Transverse colon (tissue), 4 donors: ENCODE results near the gene HPCAL1. TPM values are rescaled to one million over a fixed set of nuclear protein-coding genes. Genes with fewer than 3 reads are reported as not detected.

Experiments
- DNase-seq: peaks from one replicate; pipeline ENCODE4 v3.0.0-alpha.2; 2019
- H3K27ac ChIP-seq, 4 donors: fragments of 200-600 bp; sonication (generic); 2 replicates each; pipeline ENCODE4 v1.5.1; 2016 to 2018; ENCODE audit warnings: inconsistent platforms in 4 of 4
- H3K27me3 ChIP-seq: fragments of 200-600 bp; sonication (generic); 2 replicates; pipeline ENCODE4 v1.5.1; 2017; ENCODE audit warnings: inconsistent platforms
- H3K36me3 ChIP-seq, 4 donors: fragments of 200-600 bp; sonication (generic); 2 replicates each; pipeline ENCODE4 v1.5.1; 2017 to 2019; ENCODE audit warnings: inconsistent platforms in 4 of 4
- H3K4me1 ChIP-seq, 4 donors: fragments of 200-600 bp; sonication (generic); 2 replicates each; pipeline ENCODE4 v1.5.1; 2017 to 2020; ENCODE audit warnings: inconsistent platforms in 4 of 4
- H3K4me3 ChIP-seq, 4 donors: fragments of 200-600 bp; sonication (generic); 1 replicate in 1 of 4; 2 replicates in 3 of 4; pipeline versions ENCODE4 v1.5.1 to v1.6.1; 2017 to 2019; ENCODE audit warnings: inconsistent platforms in 4 of 4
- H3K9me3 ChIP-seq, 2 donors: fragments of 200-600 bp; sonication (generic); 2 replicates each; pipeline ENCODE4 v1.5.1; 2017 to 2019; ENCODE audit warnings: inconsistent platforms in 2 of 2
- CTCF ChIP-seq, 5 experiments: fragments of 200-600 bp in 3 of 5; fragments of 450-650 bp in 2 of 5; sonication (generic) in 3 of 5; IDR thresholded peaks; 1 replicate in 2 of 5; 2 replicates in 3 of 5; pipeline ENCODE4 v1.5.1; 2016 to 2017; ENCODE audit warnings: antibody characterized with exemption in 5 of 5, inconsistent platforms in 3 of 5, mild to moderate bottlenecking in 2 of 5, moderate library complexity in 1 of 5
- EP300 ChIP-seq: sonication (generic); formaldehyde crosslinking; IDR thresholded peaks from one replicate; pipeline ENCODE4 v1.6.1; 2017; ENCODE audit warnings: antibody characterized with exemption, low read depth
- POLR2A ChIP-seq: fragments of 450-650 bp; IDR thresholded peaks from one replicate; pipeline ENCODE4 v1.6.1; 2016; ENCODE audit warnings: antibody characterized with exemption, mild to moderate bottlenecking, moderate library complexity
- POLR2AphosphoS5 ChIP-seq, 3 donors: sonication (generic); formaldehyde crosslinking; IDR thresholded peaks; one replicate each; pipeline ENCODE4 v1.6.1; 2016; ENCODE audit warnings: antibody characterized with exemption in 3 of 3
- WGBS, 2 donors: methylation state at CpG; one replicate each; pipeline ENCODE4 v1.1.5; 2018; ENCODE audit warnings: low coverage in 1 of 2; 5-methylcytosine and 5-hydroxymethylcytosine counted together
- in situ Hi-C, 4 donors: fragments of 200-750 bp; cut with MboI; loops; one replicate each; pipeline versions ENCODE4 v1.15.0 to v1.15.1; 2017; ENCODE audit warnings: low sequenced_read_pairs in 3 of 4, low pct_ligation_motif_present in 1 of 4, low pct_unique_long_range_greater_than_20kb in 1 of 4
- intact Hi-C: fragments of 100-400 bp; cut with DNase I; formaldehyde crosslinking; loops from one replicate; pipeline ENCODE4 v1.15.1; 2023; ENCODE audit warnings: low total_unique reads
- total RNA-seq, 4 donors: library from RNA; depleted of rRNA; stranded (reverse); fragments of >200 nt; gene quantifications; one replicate each; pipeline ENCODE4 v1.1.0, GENCODE V29; 2016

The HPCAL1 gene
- total RNA-seq, 4 donors from 2014 or later, result 88.9 to 221 (median 129) TPM

- intact Hi-C loops (no loop called here), in situ Hi-C loops (no loop called here)
- DNase-seq, result no peak
- Histone ChIP-seq H3K27ac (no peak overlapping the region), H3K4me3 (no peak overlapping the region), H3K4me1 (peaks cover 0 to 16% (median 6%) of the 10 kb centered on the region in 4 donors), H3K27me3 (no peaks in the 10 kb centered on the region), H3K36me3 (no peaks in the 10 kb centered on the region), H3K9me3 (no peaks in the 10 kb centered on the region)
- TF ChIP-seq EP300 (no peak), POLR2AphosphoS5 (IDR thresholded peaks at IDR 0.05) (no peak), POLR2A (no peak), CTCF (IDR thresholded peaks at IDR 0.05) (no peak)
- WGBS, 2 donors, result 83 to 95% methylated on average over 3 to 16 of the region's 16 CpGs
Measured at GRCh38 chr2:10367472-10368439, 65.1 kb downstream of the HPCAL1 start.

- TF ChIP-seq POLR2AphosphoS5 (IDR thresholded peaks at IDR 0.05), result no peak
- in situ Hi-C loops, result no loop called here
- Histone ChIP-seq H3K27me3 (no peaks in the 10 kb centered on the region), H3K4me3 (no peak overlapping the region), H3K27ac (peak overlapping the region in 1 of 4 donors; percentile 29), H3K36me3 (no peaks in the 10 kb centered on the region), H3K9me3 (no peaks in the 10 kb centered on the region), H3K4me1 (peaks cover 0 to 16% (median 6%) of the 10 kb centered on the region in 4 donors)
- intact Hi-C loops, result no loop called here
- no peak for DNase-seq
- 85 to 90% methylated on average over 4 to 24 of the region's 24 CpGs for WGBS, 2 donors
Measured at GRCh38 chr2:10368491-10369231, 66.0 kb downstream of the HPCAL1 start.

GRCh38 chr2:10369269-10370255 is 66.9 kb downstream of the HPCAL1 start:
- Histone ChIP-seq H3K27ac (peak overlapping the region in 1 of 4 donors; percentile 29), H3K36me3 (no peaks in the 10 kb centered on the region), H3K9me3 (no peaks in the 10 kb centered on the region), H3K4me1 (peaks cover 0 to 16% (median 6%) of the 10 kb centered on the region in 4 donors), H3K4me3 (no peak overlapping the region), H3K27me3 (no peaks in the 10 kb centered on the region)
- 80 to 88% methylated on average over 12 to 14 of the region's 14 CpGs for WGBS, 2 donors
- DNase-seq, result peak; percentile 42
- in situ Hi-C loops, result no loop called here
- intact Hi-C loops, result no loop called here
- TF ChIP-seq CTCF (IDR thresholded peaks at IDR 0.05), result no peak
- no peak for TF ChIP-seq EP300
- TF ChIP-seq POLR2A, result no peak
- TF ChIP-seq POLR2AphosphoS5 (IDR thresholded peaks at IDR 0.05), result no peak

GRCh38 chr2:10370390-10370789 is 67.7 kb downstream of the HPCAL1 start:
- H3K27me3 ChIP-seq, result no peaks in the 10 kb centered on the region
- in situ Hi-C loops (no loop called here), intact Hi-C loops (no loop called here)
- DNase-seq, result no peak
- H3K27ac ChIP-seq, result no peak overlapping the region
- no peaks in the 10 kb centered on the region for H3K36me3 ChIP-seq
- WGBS, 2 donors, result no CpG with 5 or more reads among the region's 1 CpG
- peaks cover 0 to 11% (median 6%) of the 10 kb centered on the region in 4 donors for H3K4me1 ChIP-seq
- H3K4me3 ChIP-seq, result no peak overlapping the region
- H3K9me3 ChIP-seq, result no peaks in the 10 kb centered on the region
- TF ChIP-seq POLR2A (no peak), EP300 (no peak), POLR2AphosphoS5 (IDR thresholded peaks at IDR 0.05) (no peak), CTCF (IDR thresholded peaks at IDR 0.05) (no peak)
